ENCODE data around the gene NELFE.
A peak's percentile ranks its signal among the peaks of the same experiment; 100 is the strongest.
"Not testable (repeated sequence)": the region's sequence is repeated elsewhere in the genome, so short reads cannot be mapped to it uniquely, and the experiment has no call there.

NELFE gene

GRCh38 chr6:31958741-31959739 is at the start of gene NELFE, which contains the start of gene SKIC2:
NELFE (minus strand) TSS chr6:31958971; CDS start chr6:31958446, 525 bp downstream.
SKIC2 (plus strand) TSS chr6:31959175; CDS start chr6:31959193, 18 bp downstream.
- TF ChIP-seq CTCF (IDR thresholded peaks at IDR 0.05; ENCODE audit: low read depth, low read length), result no peak
- H3K4me3 ChIP-seq (ENCODE audit: low read depth, low read length), result peak within 1 kb of the TSS; percentile 100

DNA sequence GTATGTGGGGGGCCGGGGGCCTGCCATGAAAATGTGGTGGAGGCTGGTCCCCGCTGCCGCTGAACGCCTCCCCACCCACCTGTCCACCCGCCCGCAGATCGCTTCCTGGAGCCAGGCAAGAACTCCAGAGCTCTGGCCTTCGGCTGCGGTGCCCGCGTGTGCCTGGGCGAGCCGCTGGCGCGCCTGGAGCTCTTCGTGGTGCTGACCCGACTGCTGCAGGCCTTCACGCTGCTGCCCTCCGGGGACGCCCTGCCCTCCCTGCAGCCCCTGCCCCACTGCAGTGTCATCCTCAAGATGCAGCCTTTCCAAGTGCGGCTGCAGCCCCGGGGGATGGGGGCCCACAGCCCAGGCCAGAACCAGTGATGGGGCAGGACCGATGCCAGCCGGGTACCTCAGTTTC is 49.3 kb upstream of the NELFE start:
- not testable (repeated sequence) for H3K4me3 ChIP-seq (ENCODE audit: low read depth, low read length)

- H3K4me3 ChIP-seq (ENCODE audit: low read depth, low read length), result not testable (repeated sequence)
Observed at GRCh38 chr6:32007086-32007485, 48.3 kb upstream of the NELFE start.

DNA sequence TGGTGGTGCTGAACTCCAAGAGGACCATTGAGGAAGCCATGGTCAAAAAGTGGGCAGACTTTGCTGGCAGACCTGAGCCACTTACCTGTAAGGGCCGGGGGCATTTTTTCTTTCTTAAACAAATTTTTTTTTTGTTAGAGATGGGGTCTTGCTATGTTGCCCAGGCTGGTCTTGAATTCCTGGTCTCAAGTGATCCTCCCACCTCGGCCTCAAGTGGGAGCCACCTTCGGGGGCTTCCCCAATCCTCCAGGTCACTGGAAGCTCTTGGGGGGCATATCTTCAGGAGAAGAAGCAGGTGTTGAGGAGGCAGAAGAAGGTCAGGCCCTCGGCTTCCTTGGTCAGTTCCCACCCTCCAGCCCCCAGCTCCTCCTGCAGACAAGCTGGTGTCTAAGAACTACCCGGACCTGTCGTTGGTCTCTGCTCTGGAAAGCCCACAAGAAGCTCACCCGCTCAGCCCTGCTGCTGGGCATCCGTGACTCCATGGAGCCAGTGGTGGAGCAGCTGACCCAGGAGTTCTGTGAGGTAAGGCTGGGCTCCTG is 47.3 kb upstream of the NELFE start:
- H3K4me3 ChIP-seq (ENCODE audit: low read depth, low read length), result not testable (repeated sequence)

GRCh38 chr6:32005538-32005880 is 46.7 kb upstream of the NELFE start:
- not testable (repeated sequence) for H3K4me3 ChIP-seq (ENCODE audit: low read depth, low read length)

DNA sequence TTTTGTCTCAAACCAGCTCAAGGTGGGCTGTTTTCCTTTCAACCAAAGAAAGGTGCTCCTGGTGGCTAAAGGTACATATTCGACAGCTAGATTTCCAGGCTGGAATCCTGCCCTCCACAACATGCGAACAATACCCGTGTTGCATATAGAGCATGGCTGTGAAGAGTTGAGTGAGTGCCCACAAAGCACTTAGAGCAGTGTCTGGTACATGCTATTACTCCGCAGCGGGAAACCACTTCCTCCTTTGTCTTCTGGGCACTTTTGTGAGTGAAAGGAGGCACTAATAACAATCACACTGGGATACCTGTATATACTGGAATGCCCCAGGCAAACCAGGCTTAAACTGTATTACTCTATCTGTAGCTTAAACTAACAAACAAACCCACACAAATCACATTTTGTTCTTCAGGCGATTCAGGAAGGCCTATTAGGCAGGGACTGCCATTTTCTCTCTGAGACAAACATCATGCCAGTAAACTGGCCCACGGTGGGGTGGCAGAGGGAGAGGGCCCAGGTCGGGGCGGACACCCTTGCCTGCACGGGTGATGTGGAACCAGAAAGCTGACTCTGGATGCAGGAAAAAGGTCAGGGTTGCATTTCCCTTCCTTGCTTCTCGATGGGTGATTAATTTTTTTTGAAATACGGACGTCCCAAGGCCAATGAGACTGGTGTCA is 46.2 kb upstream of the NELFE start:
- H3K4me3 ChIP-seq (ENCODE audit: low read depth, low read length), result not testable (repeated sequence)

DNA sequence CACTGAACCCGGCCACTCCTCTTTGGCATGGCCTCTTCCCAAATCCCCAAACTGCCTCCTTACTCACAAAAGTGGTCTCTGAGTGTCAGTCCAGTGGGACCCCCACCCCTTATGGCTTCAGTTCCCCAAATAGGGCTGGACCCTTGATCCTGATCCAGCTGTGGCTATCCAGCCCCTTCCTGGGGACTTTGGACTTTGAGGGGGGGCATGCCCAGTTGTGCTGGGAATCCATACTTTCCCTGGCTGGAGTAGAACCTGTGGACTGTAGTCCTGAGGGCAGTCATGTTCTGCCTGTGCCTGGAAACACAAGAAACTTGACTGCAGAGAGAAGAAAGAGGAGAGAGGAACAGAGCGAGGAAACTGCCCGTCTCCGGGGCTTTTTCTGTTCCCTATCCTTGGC is 45.6 kb upstream of the NELFE start:
- H3K4me3 ChIP-seq (ENCODE audit: low read depth, low read length), result not testable (repeated sequence)

GRCh38 chr6:32003301-32003700 is 44.5 kb upstream of the NELFE start:
- H3K4me3 ChIP-seq (ENCODE audit: low read depth, low read length), result not testable (repeated sequence)

DNA sequence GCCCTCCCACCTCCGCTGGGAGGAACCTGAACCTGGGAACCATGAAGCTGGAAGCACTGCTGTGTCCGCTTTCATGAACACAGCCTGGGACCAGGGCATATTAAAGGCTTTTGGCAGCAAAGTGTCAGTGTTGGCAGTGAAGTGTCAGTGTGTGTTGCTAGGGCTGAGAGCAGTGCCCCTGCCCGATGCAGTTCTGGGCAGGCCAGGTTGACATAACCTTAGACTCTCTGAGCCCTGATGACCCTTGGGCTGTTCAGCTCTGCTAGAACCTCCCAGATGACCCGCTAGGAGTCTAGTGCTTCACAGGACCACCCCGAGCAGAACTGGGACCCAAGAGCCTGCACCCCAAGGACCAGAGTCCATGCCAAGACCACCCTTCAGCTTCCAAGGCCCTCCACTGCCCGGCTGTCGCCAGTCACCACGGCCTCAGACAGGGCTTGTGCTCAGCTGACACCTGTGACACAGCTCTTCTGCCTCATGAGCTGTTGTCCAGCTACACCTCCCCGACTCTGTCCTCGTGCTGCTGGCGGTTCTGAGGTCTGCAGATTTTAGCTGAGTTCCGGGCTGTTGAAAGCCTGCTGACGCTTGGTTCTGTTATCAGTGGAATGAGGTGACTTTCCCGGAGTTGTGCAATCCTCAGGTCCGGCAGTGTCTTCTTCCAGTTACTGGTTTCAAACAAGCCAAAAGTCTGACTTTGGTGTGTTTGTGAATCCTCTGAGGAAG is 43.9 kb upstream of the NELFE start:
- H3K4me3 ChIP-seq (ENCODE audit: low read depth, low read length), result not testable (repeated sequence)

DNA sequence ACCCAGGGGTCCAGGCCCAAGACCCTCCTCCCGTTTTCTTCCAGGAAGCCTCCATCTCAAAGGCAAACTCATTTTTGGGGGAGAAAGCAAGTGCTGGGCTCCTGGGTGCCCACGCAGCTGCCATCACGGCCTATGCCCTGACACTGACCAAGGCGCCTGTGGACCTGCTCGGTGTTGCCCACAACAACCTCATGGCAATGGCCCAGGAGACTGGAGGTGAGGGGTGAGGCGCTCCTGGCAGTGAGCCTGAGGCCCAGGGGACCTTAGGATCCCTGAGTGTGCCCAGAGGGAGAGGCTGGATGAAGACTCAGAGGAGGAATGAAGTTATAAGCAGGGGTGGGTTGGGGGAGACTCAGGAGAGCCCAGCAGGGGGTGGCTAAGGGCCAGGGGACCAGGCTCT is 37.6 kb upstream of the NELFE start:
- not testable (repeated sequence) for H3K4me3 ChIP-seq (ENCODE audit: low read depth, low read length)

DNA sequence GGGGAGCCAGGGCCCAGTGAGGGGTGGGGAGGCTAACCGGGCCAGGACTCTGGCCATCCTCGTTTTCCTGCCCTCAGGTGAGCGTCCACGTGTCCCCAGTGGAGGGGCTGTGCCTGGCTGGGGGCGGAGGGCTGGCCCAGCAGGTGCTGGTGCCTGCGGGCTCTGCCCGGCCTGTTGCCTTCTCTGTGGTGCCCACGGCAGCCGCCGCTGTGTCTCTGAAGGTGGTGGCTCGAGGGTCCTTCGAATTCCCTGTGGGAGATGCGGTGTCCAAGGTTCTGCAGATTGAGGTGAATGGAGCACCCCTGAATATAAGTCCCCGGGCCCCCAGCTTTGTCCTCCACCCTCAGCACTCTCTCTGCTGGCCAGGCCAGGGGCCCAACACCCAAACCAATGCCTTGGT is 35.6 kb upstream of the NELFE start:
- not testable (repeated sequence) for H3K4me3 ChIP-seq (ENCODE audit: low read depth, low read length)

GRCh38 chr6:31989363-31989762 is 30.6 kb upstream of the NELFE start:
- H3K4me3 ChIP-seq (ENCODE audit: low read depth, low read length), result not testable (repeated sequence)

GRCh38 chr6:31981744-31982143 is 23.0 kb upstream of the NELFE start, which contains the start of gene C4A:
C4A (plus strand) TSS chr6:31982057; CDS start chr6:31982108, 51 bp downstream.
- not testable (repeated sequence) for H3K4me3 ChIP-seq (ENCODE audit: low read depth, low read length)

GRCh38 chr6:31980998-31981397 is 22.2 kb upstream of the NELFE start:
- not testable (repeated sequence) for H3K4me3 ChIP-seq (ENCODE audit: low read depth, low read length)

- not testable (repeated sequence) for H3K4me3 ChIP-seq (ENCODE audit: low read depth, low read length)
Observed at GRCh38 chr6:31980195-31980876, 21.6 kb upstream of the NELFE start.

Measured in WI38 (cell line).